HL-60 (cell line): Measurements from ENCODE around the gene AK4.

Source experiments
- DNase-seq, 2 experiments: peaks; one replicate each; pipeline ENCODE4 v3.0.0-alpha.2; 2010 to 2020; ENCODE audit warnings: low read depth in 1 of 2, low spot score in 1 of 2
- H3K27ac ChIP-seq: fragments of 250-450 bp; sonication (Bioruptor Pico); replicated peaks from 2 replicates; pipeline ENCODE4 v1.5.1; 2020; ENCODE audit warnings: mild to moderate bottlenecking, moderate library complexity
- H3K27me3 ChIP-seq: fragments of 250-450 bp; sonication (Bioruptor Pico); 2 replicates; pipeline ENCODE4 v1.5.1; 2021; ENCODE audit warnings: mild to moderate bottlenecking, moderate library complexity; ENCODE audit not compliant: insufficient read depth, poor library complexity, severe bottlenecking
- H3K4me3 ChIP-seq: replicated peaks from 2 replicates; pipeline ENCODE4 v1.5.1; 2011; ENCODE audit warnings: mild to moderate bottlenecking, control low read depth, low read length; ENCODE audit not compliant: insufficient read depth
- GABPA ChIP-seq: IDR thresholded peaks from 2 replicates; pipeline ENCODE4 v1.6.1; 2012; ENCODE audit warnings: low read depth
- POLR2AphosphoS5 ChIP-seq: IDR thresholded peaks from 2 replicates; pipeline ENCODE4 v1.6.1; 2012; ENCODE audit warnings: low read depth
- SPI1 ChIP-seq: IDR thresholded peaks from 2 replicates; pipeline ENCODE4 v1.6.1; 2012; ENCODE audit warnings: low read depth, mild to moderate bottlenecking, borderline replicate concordance
- TF ChIP-seq, protein P1 (sequence below): IDR thresholded peaks from one replicate; pipeline ENCODE4 v1.5.1; 2011; ENCODE audit warnings: low read length, control low read depth, inconsistent platforms; ENCODE audit not compliant: insufficient read depth
- TF ChIP-seq, protein P2 (sequence below): IDR thresholded peaks from 2 replicates; pipeline ENCODE4 v1.6.1; 2012; ENCODE audit warnings: low read depth; ENCODE audit not compliant: insufficient replicate concordance

The AK4 gene

DNA sequence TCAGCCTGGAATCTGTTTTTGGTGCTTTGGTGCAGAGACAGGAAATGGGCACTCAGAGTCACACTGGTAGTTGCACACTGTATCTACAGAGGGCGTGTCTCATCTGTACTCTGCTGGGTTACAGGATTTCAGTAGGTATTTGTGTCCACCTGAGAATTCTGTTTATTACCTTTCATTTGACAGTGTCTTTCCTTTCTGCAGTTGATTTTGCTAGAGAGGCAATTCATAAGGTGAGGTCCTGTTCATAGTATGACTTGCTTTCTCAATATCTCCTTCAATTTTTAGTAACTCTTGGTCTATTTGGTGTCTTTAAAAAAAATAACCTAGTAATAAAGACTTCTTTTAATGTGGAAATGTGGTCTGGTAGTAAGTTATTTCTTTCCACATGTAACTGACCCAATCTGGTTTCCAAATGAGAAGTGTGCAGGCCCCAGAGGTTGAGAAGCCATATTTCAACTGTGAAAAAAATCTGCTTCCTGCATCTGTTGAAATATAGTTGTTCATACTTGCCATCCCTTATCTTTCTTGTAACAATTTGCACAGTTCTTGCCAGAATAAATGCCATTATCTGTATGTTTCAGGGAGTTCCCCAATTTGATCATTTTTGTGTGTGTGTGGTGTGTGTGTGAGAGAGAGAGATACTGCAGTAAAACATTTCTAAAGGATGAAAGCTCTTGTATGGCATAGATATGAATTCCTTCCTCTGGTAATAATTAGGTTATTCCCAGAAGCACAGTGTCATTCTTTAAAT, 82.9 kb downstream of the AK4 start:
- Histone ChIP-seq H3K27me3 (no peaks in the 10 kb centered on the region), H3K27ac (peak overlapping the region; percentile 26; the same call in 1 of the 2 replicates), H3K4me3 (no peak overlapping the region)
- TF ChIP-seq, protein P1, sequence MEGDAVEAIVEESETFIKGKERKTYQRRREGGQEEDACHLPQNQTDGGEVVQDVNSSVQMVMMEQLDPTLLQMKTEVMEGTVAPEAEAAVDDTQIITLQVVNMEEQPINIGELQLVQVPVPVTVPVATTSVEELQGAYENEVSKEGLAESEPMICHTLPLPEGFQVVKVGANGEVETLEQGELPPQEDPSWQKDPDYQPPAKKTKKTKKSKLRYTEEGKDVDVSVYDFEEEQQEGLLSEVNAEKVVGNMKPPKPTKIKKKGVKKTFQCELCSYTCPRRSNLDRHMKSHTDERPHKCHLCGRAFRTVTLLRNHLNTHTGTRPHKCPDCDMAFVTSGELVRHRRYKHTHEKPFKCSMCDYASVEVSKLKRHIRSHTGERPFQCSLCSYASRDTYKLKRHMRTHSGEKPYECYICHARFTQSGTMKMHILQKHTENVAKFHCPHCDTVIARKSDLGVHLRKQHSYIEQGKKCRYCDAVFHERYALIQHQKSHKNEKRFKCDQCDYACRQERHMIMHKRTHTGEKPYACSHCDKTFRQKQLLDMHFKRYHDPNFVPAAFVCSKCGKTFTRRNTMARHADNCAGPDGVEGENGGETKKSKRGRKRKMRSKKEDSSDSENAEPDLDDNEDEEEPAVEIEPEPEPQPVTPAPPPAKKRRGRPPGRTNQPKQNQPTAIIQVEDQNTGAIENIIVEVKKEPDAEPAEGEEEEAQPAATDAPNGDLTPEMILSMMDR = no peak
- peak; percentile 1; the same call in 1 of the 2 replicates for TF ChIP-seq SPI1
- peak in 1 of 2 experiments; percentile 5 for DNase-seq

DNA sequence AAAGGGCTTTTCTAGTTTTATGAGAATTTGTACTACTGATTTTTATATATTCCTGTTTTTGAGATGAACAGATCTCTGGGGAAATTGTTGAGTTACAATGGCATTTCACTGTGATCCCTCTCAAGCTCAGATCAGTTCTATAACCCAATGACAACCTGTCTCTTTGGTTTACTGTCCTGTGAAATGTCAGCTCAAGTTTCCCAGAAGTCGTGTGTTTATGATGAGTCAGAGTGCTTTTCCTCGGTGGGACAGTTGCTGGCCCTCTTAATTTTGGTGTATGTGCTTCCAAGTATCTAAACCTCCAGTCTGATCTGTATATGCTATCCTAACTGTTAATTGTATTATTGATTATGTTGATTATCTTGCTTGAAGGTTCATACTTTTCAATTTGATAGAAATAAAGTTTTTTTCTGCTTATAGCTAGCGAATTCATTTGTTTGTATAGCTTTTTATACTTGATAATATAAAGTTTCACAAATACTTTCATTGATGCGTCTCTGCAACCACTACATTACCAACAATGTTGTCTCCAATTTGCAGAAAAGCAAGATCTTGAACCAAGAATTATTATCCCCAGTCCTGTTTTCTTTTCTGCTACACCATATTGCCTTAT, 83.8 kb downstream of the AK4 start:
- no peaks in the 10 kb centered on the region for H3K27me3 ChIP-seq
- TF ChIP-seq GABPA (no peak), SPI1 (no peak), POLR2AphosphoS5 (no peak)
- TF ChIP-seq, protein P2, sequence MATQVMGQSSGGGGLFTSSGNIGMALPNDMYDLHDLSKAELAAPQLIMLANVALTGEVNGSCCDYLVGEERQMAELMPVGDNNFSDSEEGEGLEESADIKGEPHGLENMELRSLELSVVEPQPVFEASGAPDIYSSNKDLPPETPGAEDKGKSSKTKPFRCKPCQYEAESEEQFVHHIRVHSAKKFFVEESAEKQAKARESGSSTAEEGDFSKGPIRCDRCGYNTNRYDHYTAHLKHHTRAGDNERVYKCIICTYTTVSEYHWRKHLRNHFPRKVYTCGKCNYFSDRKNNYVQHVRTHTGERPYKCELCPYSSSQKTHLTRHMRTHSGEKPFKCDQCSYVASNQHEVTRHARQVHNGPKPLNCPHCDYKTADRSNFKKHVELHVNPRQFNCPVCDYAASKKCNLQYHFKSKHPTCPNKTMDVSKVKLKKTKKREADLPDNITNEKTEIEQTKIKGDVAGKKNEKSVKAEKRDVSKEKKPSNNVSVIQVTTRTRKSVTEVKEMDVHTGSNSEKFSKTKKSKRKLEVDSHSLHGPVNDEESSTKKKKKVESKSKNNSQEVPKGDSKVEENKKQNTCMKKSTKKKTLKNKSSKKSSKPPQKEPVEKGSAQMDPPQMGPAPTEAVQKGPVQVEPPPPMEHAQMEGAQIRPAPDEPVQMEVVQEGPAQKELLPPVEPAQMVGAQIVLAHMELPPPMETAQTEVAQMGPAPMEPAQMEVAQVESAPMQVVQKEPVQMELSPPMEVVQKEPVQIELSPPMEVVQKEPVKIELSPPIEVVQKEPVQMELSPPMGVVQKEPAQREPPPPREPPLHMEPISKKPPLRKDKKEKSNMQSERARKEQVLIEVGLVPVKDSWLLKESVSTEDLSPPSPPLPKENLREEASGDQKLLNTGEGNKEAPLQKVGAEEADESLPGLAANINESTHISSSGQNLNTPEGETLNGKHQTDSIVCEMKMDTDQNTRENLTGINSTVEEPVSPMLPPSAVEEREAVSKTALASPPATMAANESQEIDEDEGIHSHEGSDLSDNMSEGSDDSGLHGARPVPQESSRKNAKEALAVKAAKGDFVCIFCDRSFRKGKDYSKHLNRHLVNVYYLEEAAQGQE = no peak
- TF ChIP-seq, protein P1 = no peak
- H3K27ac ChIP-seq = no peak overlapping the region
- DNase-seq = no peak
- H3K4me3 ChIP-seq = no peak overlapping the region

DNA sequence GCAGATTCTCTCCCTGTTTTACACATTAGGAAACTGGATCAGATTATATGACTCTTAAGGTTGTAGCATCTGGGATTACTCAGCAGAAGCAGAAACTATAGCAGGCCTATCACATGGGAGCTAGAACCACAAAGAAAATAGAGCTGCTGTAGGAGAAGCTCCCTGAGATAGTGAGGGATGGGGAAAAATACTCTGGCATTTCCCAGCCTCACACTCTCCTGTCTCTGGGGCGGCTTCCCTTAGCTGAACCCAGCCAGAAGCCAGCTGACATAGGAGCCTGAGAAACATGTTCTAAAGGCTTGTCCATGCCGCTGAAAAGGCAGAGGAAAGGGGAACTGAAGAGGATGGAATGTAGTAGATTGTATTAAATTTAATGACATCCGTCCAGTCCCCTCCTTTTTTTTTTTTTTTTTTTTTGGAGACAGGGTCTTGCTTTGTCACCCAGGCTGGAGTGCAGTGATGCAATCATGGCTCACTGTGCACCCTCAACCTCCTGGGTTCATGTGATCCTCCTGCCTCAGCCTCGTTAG, 84.5 kb downstream of the AK4 start:
- Histone ChIP-seq H3K27ac (no peak overlapping the region), H3K27me3 (no peaks in the 10 kb centered on the region), H3K4me3 (no peak overlapping the region)
- no peak for DNase-seq
- TF ChIP-seq, protein P2 = no peak
- TF ChIP-seq SPI1 (no peak), GABPA (no peak), POLR2AphosphoS5 (no peak)
- TF ChIP-seq, protein P1 = no peak
